Kasumi-1 (cell line): ENCODE measurements around the gene CPSF4L.
"Not testable (repeated sequence)": the region's sequence is repeated elsewhere in the genome, so short reads cannot be mapped to it uniquely, and the experiment has no call there.

Experiments used
- DNase-seq, 2 experiments: peaks; one replicate each; lab custom pipeline; 2025; lab: John Stamatoyannopoulos, UW

The CPSF4L gene, protein sequence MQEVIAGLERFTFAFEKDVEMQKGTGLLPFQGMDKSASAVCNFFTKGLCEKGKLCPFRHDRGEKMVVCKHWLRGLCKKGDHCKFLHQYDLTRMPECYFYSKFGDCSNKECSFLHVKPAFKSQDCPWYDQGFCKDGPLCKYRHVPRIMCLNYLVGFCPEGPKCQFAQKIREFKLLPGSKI

DNA sequence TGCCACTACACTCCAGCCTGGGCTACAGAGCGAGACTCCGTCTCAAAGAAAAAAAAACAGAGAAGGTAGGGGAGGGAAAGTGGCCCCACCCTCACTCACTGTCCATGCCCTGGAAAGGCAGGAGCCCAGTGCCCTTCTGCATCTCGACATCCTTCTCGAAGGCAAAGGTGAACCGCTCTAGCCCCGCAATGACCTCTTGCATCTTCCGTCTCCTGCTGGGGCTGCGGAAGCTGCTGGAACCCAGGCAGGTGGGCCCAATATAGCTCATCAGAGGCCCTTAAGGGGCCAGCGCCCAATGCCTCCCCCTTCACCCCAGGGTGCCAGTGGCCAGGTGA, at the start of gene CPSF4L:
Gene CPSF4L, minus strand, starts transcription at position 264 of the 335 bp plus-strand sequence. Its CDS starts 62 bp downstream, at position 202.
- no peak for DNase-seq

DNA sequence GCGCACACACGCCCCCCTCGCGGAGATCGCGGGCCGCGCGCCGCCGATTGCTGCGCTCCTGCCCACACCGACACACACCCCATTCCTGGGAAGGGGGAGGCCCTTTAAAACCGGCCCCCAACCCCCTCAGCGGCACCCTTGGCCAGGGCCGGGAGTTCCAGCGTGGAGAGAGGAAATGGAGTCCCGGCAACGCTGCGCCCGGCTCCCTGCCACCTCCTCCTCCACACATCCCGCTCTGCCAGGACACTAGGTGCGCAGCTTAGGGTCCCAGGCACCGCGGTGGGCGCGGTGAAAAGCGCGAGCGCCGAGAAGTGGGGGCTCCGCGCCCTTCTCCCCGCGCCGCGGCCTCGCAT, 49.7 kb upstream of the CPSF4L start:
- peak in 1 of 2 experiments; percentile 62 for DNase-seq

DNA sequence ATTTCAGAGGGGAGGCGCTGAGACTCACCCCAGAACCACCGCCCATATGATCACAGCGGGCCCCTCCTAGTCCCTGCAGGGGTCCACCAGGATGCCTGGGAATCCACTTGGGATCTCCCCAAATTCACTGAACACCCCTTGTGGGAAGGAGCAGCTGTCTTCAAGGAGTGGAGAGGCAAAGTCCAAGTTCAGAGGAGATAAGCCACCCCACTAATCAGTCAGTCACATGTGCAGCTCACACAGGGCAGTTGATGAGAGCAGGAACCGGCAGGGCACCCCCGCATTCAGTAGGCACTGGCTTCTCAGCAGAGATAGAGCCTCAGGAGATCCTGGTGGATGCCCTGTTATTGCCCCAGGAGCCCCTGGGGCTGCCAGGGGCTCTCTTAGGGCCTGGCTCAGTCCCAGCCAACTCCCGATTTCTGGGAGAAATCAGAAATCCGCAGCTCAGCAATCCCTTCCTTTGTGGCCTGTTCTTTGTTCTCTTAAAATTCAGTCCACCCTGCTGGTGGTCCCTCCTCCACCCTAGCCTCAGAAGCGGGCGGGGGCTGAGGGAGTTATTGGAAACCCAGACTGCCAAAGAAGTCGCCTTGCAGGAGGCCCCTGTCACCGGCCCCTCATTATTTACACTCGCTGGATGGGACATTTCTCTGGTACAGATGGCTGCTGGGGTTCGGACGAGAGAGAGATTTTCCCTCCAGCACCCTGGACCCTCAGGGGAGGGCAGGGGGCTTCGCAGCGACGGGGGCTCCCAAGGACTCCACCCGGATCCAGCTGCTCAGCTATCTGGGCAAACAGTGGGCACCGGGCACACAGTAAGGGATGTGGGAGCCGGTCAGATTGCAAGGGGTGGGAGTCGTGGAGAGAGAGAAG, 48.3 kb upstream of the CPSF4L start:
- peak in 1 of 2 experiments; percentile 52 for DNase-seq

DNA sequence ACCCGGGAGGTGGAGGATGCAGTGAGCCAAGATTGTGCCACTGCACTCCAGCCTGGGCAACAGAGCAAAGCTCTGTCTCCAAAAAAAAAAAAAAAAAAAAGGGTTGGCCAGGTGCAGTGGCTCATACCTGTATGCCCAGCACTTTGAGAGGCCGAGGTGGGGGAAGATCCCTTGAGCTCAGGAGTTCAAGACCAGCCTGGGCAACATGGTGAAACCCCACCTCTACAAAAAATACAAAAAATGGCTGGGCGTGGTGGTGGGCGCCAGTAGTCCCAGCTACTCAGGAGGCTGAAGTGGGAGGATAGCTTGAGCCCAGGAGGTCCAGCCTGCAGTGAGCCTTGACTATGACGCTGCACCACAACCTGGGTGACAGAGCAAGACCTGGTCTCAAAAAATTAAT, 47.3 kb upstream of the CPSF4L start:
- not testable (repeated sequence) for DNase-seq

DNA sequence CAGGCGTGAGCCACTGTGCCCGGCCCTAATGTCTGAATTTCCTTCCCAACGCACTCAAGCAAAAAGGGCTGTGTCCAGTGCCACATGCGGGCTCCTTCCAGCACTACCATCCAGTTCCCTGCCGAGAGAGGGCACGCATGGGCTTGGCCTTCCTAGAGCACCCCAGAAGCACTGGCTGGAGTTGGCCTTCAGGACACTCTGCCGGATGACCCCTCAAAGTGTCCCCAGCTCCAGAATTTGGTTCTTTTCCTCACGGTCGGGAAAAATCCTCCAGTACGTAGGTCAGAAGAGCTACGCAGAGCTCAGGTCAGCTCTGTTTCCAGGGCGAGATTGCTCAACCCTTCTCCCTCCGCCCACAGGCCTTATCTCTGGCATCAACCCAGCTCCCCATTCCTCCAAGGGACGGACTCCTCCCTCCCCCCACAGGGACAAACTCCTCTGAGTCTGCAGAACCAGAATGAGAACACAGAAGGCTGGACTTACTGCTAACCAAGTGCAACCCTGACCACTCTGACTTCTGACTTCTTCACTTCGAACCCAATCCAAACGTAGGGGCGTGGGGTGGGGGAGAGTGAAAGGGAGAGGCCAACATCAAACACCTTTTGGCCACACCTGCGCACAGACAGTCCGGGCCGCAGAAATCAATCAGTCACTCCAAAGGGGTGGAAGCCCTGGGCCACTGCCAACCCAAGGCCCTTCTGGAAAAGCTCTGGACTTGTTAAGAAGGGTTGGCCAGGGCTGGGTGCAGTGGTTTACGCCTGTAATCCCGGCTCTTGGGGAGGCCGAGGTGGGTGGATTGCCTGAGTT, 46.5 kb upstream of the CPSF4L start:
- no peak for DNase-seq

DNA sequence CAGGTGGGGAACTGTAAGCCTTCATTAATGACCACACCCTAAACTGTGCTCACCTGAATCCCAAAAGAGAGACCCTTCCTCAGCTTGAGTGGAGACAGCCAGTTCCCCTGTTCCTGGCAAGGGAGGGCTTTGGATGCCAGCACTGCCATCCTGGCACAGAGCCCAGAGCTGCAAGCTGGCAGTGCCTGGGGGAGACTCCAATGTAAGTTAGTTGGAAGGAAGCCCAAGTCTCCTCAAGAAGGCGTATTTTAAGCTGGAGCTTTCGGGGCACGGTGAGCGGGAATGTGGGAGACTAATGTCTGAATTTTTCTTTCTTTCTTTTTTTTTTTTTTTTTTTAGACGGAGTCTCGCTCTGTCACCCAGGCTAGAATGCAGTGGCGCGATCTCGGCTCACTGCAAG, 45.5 kb upstream of the CPSF4L start:
- DNase-seq, result no peak

DNA sequence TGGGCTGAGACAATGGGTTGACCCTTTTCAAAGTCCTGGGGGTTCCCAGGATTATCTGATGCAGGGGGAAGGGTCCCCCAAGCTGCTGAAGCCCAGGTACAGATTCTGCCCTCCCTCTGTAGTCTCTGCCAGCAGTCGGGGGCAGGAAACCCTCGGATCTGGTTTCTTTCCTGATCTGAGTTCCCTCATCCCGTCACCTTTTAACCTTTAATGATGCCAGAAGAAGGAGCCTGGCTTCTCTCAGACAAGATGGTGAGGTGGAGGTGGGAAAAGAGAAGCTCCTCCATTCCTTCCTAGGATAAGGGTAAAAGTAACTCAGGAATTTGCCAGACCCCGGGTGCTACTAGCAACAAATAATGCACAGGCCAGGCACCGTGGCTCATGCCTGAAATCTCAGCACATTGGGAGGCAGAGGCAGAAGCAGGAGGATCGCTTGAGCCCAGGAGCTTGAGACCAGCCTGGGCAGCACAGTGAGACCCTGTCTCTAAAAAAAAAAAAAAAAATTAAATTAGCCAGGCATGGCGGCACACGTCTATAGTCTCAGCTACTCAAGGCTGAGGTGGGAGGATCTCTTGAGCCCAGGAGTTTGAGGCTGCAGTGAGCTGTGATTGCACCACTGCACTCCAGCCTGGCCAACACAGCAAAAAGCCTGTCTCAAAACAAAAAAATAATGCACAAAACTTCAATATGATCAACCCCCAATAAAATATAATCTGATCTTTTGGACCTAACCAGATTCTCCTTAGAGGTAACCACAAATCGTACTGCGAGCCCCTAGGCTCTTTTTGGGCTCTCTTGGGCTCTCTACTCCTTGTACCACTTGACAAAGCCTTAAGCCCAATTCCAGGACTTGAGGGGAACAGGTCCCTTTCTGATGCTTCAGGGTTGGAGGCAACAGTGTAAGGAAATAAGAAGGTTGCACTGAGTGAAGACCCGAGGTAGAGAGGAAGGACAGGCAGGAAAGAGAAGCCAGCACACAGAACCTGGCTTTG, 44.5 kb upstream of the CPSF4L start:
- no peak for DNase-seq

DNA sequence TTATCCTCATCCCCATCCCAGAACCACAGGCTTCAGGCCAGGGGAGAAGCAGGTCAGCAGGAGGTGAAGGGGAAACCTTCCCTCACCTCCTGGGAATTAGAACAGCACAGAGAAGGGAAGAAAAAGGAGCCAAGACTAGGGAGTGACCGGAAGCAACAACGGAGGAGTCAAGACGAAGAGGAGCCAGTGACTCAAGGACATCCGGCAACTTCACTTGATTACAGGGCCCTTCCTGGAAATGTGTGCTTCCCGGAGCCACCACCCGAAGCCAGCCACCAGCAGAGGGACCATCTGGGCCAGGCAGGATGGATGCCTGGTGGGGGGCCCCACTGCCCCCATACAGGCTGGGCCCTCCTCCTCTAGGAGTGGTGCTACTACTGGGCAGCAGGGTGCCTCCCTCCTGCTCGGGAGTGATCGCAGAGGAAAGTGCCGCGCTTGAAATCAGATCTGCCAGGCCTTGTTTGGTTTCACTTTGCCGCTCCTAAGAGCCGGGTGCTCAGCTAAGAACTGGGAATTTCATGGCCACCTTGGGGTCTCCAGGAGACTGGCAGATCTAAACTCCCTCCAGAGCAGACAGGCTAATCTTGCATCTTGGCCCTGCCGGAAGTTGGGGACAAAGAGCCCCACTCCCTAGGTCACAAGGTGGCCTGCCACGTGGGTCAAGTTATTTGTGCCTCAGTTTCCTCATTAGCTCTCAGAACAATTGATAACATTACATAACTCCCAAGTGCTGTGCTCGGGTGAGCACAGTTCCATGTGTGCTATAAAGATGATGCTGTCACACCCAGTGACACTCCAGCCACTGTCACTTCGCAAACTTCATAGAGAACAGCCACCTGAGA, 43.5 kb upstream of the CPSF4L start:
- DNase-seq, result no peak

DNA sequence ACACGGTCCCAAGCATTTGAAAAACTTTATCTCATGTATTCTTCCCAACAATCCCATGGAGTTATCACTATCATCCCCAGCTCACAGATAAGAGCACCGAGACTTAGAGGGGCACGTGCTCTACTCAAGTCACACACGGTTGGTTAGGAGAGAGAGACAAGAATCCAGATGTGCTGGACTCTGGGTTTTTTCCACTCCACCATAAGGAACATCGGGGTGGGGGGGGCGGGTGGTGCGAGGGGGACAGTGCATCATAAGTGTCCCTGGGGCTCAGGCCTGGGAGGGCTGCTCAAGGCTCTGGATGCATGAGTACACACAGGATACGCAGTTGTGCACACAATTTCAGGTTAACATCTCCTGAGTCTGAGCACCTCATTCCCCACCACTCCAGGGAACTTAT, 42.8 kb upstream of the CPSF4L start:
- DNase-seq, result no peak

DNA sequence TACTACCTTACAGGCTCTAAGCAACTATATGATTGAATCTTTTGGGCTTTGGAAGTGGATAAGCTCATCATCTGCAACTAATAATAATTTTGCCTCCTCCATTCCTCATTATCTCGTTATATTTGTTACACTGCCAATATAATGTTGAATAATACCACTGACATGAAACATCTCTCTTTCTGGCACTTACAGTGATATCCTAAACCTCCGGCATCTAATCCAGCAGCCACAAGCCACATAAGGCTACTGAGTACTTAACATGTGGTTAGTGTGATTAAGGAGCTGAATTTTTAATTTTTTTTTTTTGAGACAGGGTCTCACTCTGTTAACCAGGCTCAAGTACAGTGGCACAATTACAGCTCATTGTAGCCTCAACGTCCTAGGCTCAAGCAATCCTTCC, 40.5 kb upstream of the CPSF4L start:
- no peak for DNase-seq

DNA sequence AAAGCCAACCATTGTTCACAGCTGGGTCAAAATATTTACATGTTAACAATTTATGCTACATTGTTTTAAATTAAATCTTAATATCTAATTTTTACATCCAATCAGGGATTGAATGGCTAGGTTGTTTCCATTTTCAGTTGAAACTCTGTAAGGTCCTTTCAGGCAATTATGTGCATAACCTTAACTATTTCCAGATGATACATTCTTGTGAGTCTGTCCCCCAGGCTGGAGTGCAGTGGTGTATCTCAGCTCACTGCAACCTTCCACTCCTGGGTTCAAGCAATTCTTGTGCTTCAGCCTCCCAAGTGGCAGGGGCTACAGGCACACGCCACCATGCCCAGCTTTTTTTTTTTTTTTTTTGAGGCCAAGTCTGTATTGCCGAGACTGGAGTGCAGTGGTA, 39.7 kb upstream of the CPSF4L start:
- DNase-seq, result no peak

DNA sequence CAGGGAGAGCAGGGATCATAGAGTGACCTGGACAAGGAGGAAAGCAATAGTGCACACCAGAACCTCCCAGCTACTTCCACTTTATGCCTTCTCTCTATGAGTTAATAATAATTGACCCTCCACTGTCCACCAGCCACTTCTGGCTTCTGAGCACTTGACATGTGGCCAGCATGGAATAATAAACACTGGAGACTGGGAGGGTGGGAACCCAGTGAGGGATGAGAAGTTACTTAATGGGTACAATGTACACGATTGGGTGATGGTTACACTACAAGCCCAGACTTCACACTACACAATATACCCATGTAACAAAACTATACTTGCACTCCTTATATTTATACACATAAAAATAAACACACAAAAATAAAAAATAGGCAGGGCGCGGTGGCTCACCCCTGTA, 38.7 kb upstream of the CPSF4L start:
- DNase-seq, result no peak

DNA sequence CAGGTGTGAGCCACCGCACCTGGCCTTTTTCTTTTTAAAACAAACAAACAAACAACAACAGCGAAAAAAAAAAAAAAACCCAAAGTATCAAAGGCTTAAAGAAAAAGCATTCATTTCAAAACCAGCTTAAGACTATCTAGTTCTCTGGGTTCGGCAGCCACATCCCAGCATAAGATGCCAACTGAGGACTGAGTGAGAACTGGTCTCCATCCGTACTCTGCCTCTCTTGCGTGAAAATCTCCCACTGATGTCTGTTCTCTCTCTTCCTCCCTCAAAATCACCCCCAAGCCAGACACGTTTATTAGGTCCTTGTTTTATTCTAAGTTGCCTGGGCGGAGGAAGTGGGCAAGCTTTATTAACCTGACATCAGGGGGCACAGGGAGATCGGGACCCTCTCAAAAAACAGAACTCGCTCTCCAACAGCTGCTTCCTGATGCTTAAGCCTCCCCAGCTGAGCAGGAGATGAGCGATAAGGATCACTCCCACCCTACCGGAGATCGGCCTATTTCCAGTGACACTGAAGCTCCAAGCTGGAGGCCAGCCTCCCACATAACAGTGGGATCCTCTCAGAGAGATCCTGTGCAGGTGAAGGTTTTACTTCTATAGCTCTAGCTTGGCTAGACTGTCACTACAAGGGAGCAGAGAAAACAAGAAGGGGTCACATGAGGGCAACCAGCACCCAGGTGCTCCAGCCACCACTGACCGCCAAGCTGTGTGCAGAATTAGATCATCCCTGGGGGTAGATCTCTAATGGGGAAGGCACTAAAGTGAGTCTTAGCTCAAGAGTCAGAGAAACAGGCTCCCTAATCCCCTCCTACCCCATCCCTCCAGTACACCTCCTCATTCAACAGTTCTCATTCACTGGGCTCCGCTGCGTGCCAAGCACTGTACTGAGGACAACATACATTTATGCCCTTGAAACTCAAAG, 36.5 kb upstream of the CPSF4L start:
- DNase-seq, result peak; percentile 59 to 80

DNA sequence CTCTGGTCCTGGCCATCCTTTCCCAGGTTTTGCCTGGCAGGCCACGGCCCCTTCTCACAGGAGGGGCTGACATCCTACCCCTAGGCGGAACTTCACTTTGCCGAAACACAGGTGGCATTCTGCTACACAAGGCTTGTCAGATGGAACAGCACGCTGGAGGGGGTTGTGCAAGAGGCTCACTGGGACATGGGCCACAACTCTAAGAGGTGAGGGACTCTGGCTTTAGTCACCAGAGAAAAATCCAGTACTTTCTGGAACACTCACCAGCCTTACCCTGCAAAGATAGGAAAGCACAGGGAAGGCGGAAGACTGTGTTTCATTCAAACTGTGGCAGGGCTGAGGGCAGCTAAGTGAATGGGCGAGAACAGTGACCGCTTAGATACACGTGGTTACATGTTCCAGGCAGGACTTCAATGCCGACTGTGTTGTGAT, 31.8 kb upstream of the CPSF4L start:
- no peak for DNase-seq

DNA sequence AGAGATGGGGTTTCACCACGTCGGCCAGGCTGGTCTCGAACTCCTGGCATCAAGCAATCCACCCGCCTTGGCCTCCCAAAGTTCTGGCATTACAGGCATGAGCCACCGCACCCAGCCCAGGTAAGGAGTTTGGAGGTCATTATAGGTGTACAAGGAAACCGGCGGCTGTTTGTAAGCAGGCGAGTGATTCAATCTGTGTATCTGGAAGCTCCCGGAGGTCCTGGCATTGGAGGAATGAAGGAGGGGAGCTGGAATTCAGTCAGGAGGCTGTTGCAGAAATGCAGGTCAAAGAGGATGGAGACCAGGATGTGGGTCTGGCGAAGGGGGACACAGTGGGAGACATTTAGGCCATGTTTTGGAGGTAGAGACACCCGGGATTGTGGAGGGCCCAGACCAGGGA, 31.4 kb upstream of the CPSF4L start:
- no peak for DNase-seq

DNA sequence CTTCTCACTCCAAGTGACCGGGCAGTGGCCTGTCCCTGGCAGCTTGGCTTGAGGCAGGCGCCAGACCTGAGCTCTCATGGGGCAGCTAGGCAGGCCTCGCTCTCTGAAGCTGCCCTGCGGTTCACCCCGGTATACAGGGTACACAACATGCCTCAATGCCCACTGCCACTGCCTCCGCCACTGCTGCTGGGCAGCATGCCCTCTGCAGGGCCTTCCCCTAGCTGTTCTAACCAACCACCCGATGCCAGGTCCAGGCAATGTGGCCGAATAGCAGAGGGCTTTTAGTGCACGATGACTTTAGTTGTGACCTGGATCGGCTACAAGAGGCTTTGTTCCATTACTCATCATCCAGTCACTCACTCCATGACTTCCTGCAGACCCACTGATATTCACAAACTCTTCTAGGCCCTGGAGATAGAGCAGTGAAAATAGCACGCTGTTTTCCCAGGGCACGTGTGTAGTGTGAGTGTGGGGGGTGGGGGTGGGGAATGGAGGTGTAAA, 30.4 kb upstream of the CPSF4L start:
- DNase-seq, result no peak

DNA sequence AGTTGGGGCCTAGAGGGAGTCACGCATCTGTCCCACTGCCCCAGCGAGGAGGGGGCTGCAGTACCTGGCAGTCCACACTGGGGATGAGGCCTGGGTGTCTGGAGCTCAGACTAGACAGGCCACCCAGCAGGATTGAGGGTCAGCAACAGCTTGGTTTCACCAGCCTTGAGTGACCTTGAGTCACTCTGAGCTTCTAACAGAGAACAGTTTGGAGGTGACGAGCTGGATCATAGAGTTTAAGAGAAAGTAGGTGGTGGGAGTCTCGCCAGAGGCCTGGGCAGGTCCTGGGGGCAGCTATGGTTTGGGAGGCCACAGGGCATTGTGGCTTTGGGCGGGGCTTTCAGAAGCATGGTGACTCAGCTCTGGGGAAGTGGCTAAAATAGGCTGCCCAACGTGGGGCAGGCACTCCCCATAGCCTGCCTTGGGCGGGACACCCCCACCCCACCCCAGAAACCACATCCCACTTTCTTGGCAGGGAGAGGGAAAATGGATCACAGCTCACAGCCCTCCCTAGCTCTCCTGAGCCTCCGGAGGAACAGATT, 29.7 kb upstream of the CPSF4L start:
- DNase-seq, result peak in 1 of 2 experiments; percentile 38

DNA sequence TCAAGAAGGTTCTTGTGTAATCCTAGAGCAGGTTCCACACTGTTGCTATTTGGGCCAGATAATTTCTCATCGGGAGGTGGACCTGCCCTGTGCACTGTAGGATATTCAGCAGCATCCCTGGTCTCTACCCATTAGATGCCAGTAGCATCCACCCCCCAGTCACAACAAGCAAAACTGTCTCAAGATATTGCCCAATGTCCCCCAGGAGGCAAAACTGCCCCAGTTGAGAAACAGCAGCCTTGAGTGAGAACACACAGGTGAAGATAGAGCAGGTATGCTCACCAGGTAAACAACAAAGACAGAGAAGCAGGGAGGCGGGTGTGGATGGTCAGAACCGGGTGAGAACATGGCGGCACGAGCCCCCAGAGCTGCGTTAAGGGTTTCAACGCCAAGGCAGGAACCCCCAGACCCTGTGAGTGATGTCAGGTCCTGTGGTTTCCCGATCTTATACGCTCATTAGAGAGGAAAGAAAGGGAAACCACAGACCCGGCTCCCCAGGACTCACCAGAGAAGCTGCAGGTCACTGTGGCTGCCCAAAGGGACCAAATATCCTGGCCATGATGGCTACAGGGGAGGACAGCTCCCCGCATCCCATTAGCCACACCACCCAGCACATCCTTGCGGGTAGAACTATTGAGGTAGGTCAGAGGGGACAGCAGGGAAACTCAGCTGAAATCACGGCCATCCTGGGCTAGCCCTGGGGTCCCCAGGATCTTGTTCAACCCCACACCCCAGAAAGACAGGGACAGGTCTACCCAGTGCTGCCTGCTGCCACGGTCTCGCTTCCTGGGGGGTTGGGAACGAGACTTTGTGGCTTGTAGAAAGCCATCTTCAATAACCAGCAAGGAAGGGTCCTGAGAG, 28.9 kb upstream of the CPSF4L start:
- no peak for DNase-seq
